Measurements from ENCODE around the gene ZFAND3. TPM values are rescaled to one million over a fixed set of nuclear protein-coding genes. Genes with fewer than 3 reads are reported as not detected.
"Not testable (repeated sequence)": the region's sequence is repeated elsewhere in the genome, so short reads cannot be mapped to it uniquely, and the experiment has no call there.

The ZFAND3 gene
- polyA plus RNA-seq, 4 donors, result 140 to 179 (median 177) TPM

GRCh38 chr6:37962481-37963080 lies 143.1 kb downstream of the ZFAND3 start:
- not testable (repeated sequence) for DNase-seq (ENCODE audit: low read depth in 4 of 4, low spot score in 3 of 4)

- DNase-seq (ENCODE audit: low read depth in 4 of 4, low spot score in 3 of 4), result no peak
Measured at GRCh38 chr6:37965964-37966676, 146.6 kb downstream of the ZFAND3 start.

- no peak for DNase-seq (ENCODE audit: low read depth in 4 of 4, low spot score in 3 of 4)
Measured at GRCh38 chr6:37966801-37967200, 147.3 kb downstream of the ZFAND3 start.

DNA sequence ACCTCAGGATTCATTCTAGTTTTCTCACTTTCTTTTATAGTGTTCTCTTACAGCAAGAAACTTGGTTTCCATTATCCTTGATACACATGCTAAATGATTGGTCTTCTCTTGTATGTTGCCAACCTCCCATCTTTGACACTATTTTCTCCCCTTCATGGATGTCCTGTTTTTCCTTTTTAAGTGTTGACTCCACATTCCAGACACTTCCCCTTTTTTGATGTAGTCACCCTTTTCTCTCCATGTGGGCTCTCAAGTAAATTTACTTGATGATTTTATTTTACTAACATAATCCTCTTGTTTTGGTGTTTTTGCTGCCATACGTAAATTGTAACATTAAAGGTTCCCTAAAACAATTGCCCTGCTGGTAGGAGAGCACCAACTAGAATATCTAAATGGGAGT lies 148.1 kb downstream of the ZFAND3 start:
- no peak for DNase-seq (ENCODE audit: low read depth in 4 of 4, low spot score in 3 of 4)

DNA sequence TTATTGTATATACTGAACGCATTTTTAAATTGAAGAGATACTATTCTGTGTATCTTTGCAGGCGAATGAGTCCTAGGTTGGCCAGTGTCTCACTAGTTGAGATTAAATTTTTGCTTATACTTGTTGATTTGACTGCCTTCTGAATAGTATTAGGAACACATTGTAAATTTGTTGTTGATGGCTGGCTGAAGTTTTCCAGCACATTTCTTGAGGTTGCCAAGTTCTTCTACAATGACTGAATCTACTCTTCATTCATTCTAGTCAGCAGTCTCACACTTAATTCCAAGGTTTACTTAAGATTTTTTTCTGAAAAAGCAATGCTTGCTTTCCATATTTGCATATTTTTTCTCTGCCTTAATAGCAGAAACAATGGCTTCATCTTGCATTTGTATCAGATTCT lies 151.7 kb downstream of the ZFAND3 start:
- DNase-seq (ENCODE audit: low read depth in 4 of 4, low spot score in 3 of 4), result no peak

- DNase-seq (ENCODE audit: low read depth in 4 of 4, low spot score in 3 of 4), result peak; percentile 54 to 62 (median 58)
Measured at GRCh38 chr6:37971711-37972390, 152.3 kb downstream of the ZFAND3 start.

DNA sequence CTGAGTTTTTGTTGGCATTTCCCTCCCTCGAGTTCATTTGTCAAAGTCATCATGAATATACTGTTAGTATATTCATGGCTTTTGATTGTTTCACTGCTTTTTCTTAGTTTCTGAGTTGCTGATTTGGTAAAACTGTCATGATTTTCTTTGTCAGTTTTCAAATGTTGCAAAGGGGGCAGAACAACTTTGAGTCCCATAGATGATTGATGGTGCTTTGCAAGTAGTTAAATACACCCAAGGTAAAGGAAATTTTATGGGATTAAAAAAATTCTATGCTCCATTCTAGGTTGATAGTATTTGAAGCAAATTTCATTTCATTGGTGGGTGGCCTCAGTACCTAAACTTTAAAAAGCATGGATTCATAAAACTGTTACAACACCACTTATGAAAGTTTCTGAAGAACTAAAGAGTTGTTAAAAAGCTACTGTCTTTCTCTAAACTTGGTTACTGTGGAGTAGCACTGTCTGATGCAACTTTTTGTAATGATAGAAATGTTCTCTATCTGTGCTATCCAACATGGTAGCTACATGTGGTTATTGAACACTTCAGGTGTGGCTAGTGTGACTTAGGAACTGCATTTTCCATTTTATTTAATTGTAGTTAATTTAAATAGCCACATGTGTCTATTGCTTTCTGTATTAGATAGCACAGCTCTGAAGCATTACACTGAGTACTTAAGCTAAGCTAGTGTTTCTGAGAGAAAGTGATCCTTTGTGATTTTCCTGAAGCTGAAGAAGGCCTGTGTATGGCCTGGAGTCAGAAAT lies 153.6 kb downstream of the ZFAND3 start:
- no peak for DNase-seq (ENCODE audit: low read depth in 4 of 4, low spot score in 3 of 4)

GRCh38 chr6:37974381-37974780 lies 154.9 kb downstream of the ZFAND3 start:
- DNase-seq (ENCODE audit: low read depth in 4 of 4, low spot score in 3 of 4), result no peak

DNA sequence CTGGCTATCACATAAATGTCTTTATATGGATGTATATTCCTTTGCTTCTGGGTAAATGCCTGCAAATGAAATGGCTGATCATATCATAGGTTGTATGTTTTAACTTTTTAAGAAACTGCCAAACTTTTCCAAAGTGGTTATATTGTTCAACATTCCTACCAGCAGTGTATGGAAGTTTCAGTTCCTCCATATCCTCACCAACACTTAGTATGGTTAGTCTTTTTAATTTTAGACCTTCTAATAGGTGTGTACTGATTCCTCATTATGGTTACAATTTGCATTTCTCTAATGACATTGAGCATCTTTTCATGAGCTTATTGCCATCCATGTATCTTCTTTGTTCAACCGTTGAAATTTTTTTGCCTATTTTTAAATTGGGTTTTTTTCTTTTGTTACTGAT lies 155.4 kb downstream of the ZFAND3 start:
- no peak for DNase-seq (ENCODE audit: low read depth in 4 of 4, low spot score in 3 of 4)

- no peak for DNase-seq (ENCODE audit: low read depth in 4 of 4, low spot score in 3 of 4)
Measured at GRCh38 chr6:37977715-37978114, 158.2 kb downstream of the ZFAND3 start.

- DNase-seq (ENCODE audit: low read depth in 4 of 4, low spot score in 3 of 4), result no peak
Measured at GRCh38 chr6:37979392-37980221, 160.1 kb downstream of the ZFAND3 start.

- no peak for DNase-seq (ENCODE audit: low read depth in 4 of 4, low spot score in 3 of 4)
Measured at GRCh38 chr6:37980222-37980595, 160.7 kb downstream of the ZFAND3 start.

GRCh38 chr6:37981626-37982025 lies 162.1 kb downstream of the ZFAND3 start:
- DNase-seq (ENCODE audit: low read depth in 4 of 4, low spot score in 3 of 4), result no peak

GRCh38 chr6:37982317-37982716 lies 162.8 kb downstream of the ZFAND3 start:
- no peak for DNase-seq (ENCODE audit: low read depth in 4 of 4, low spot score in 3 of 4)

- DNase-seq (ENCODE audit: low read depth in 4 of 4, low spot score in 3 of 4), result no peak
Measured at GRCh38 chr6:37983720-37984501, 164.4 kb downstream of the ZFAND3 start.

DNA sequence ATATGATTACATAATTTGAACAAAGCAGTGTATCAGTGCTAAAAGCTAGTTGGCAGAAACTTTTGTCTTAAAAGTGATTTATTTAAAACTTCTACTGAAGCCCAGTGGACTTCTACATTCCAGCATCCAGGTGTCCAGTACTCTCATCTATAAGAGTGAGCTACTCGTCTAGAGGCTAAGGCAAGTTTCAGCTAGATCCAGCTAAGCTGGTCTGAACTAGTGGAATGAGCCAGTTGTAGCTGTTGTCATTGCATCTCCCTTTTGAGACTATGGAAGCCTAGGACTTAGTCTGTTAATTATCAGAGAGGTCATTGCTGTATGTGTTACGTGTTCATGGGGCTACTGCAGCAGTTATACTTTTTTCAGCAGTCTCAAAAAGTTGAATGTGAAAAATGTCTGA lies 165.1 kb downstream of the ZFAND3 start:
- DNase-seq (ENCODE audit: low read depth in 4 of 4, low spot score in 3 of 4), result no peak

DNA sequence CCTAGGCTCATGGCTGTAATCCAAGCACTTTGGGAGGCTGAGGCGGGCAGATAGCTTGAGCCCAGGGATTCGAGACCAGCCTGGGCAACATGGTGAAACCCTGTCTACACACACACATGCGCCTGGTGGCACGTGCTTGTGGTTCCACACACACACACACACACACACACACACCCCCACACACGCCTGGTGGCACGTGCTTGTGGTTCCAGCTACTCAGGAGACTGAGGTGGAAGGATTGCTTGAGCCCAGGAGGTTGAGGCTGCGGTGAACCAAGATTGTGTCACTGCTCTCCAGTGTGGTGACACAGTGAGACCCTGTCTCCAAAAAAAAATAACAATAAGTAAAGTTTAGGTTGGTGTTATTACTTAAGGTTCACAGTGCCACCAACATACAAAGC lies 165.8 kb downstream of the ZFAND3 start:
- no peak for DNase-seq (ENCODE audit: low read depth in 4 of 4, low spot score in 3 of 4)

DNA sequence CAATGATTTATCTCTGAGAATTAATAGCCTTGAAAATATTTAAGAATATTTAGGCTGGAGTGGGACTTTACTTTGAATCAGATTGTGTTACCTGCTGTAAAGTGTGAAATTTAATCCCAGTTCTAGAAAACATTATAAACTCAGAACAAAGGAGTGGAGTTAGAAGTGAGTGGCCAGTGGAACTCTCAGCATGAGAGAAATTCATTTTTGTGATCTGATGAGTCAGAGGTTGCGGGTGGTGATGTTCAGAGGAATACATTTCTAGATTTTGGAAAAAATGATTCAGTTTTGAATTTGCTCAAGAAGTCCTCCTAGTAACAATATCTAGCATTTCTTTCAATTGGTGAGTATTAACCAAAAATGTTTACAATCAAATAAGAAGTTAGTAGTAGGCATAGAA lies 167.5 kb downstream of the ZFAND3 start:
- DNase-seq (ENCODE audit: low read depth in 4 of 4, low spot score in 3 of 4), result no peak

- no peak for DNase-seq (ENCODE audit: low read depth in 4 of 4, low spot score in 3 of 4)
Measured at GRCh38 chr6:37987559-37987958, 168.0 kb downstream of the ZFAND3 start.

GRCh38 chr6:37988127-37988526 lies 168.6 kb downstream of the ZFAND3 start:
- DNase-seq (ENCODE audit: low read depth in 4 of 4, low spot score in 3 of 4), result no peak
